ENCODE results near the gene ATAT1. TPM values are rescaled to one million over a fixed set of nuclear protein-coding genes. Genes with fewer than 3 reads are reported as not detected.
A peak's percentile ranks its signal among the peaks of the same experiment; 100 is the strongest.

Gene ATAT1
- total and polyA plus RNA-seq, 9 of the 15 experiments (the other 6 are each of a cell fraction or from before 2014, with no cell fraction given) = 0.65 to 5.8 (median 1.6) TPM

GRCh38 chr6:30603961-30604360, 22.7 kb upstream of the ATAT1 start (continued):
- TF ChIP-seq SLC30A9 (CRISPR knock-in tag; IDR thresholded peaks at IDR 0.05) (no peak), NKRF (IDR thresholded peaks at IDR 0.05; ENCODE audit: borderline replicate concordance) (no peak), SREBF2 (CRISPR knock-in tag; IDR thresholded peaks at IDR 0.05) (no peak), PHF8 (IDR thresholded peaks at IDR 0.05; ENCODE audit: borderline replicate concordance, low read length) (no peak), MED1 (CRISPR knock-in tag; IDR thresholded peaks at IDR 0.05; ENCODE audit: borderline replicate concordance) (no peak)

DNA sequence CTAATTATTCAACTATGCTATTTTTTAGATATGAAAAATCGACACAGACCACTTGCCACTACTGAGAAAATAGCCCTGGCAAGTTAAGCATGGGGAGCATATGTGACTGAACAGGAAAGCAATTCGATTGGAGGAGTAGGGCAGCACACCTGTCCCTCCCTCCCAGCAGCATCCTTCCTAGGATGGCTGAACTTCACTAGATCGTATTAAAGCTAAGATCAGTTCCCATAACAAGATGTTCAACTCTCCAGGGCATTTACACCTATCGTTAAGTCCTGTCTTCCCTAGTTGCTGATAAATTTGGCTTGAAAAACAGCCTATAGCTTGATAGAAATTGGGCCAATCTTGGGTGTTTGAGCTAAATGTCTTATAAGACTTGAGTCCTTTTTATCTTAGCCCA, 16.6 kb upstream of the ATAT1 start:
- WGBS (ENCODE audit: insufficient coverage, low coverage, missing lambda C conversion rate) = 80% methylated on average over 4 of the region's 4 CpGs
- Histone ChIP-seq H2AFZ (ENCODE audit: low read depth, low read length) (no peak overlapping the region), H3K27ac (ENCODE audit: extremely low read depth, low read depth, low read length) (no peak overlapping the region), H3K4me1 (replicated peaks in 1 of 2; ENCODE audit: control insufficient read depth in 2 of 2, insufficient read depth in 2 of 2, low read length in 2 of 2) (peaks cover 0 to 21% of the 10 kb centered on the region in 2 experiments; a peak in 3 of 5 replicates), H3K4me3 (no peak overlapping the region), H3K9ac (ENCODE audit: insufficient read depth in 1 of 2, low read depth in 2 of 2, low read length in 2 of 2) (no peak overlapping the region), H3K36me3 (ENCODE audit: control insufficient read depth, insufficient read depth, low read length) (peaks cover 85% of the 10 kb centered on the region), H3K9me3 (replicated peaks; ENCODE audit: control insufficient read depth, insufficient read depth, low read depth, low read length) (no peaks in the 10 kb centered on the region), H3K79me2 (ENCODE audit: control insufficient read depth, insufficient read depth, low read length) (peaks cover 56% of the 10 kb centered on the region), H4K20me1 (replicated peaks; ENCODE audit: control insufficient read depth, insufficient read depth, low read length) (no peaks in the 10 kb centered on the region), H3K27me3 (ENCODE audit: control insufficient read depth in 2 of 2, insufficient read depth in 2 of 2, low read length in 2 of 2) (no peaks in the 10 kb centered on the region), H3K4me2 (ENCODE audit: insufficient read depth, low read length) (no peak overlapping the region), H3K9me1 (ENCODE audit: control insufficient read depth, insufficient read depth, low read length) (no peaks in the 10 kb centered on the region)
- POLR2A ChIA-PET = interaction anchor here (0.7 to 2.4 kb wide), 6 partner anchors 11 to 69 kb away, joined by 3 to 36 read pairs (median 6); no protein-coding TSS in a partner anchor
- no peak for ATAC-seq
- in situ Hi-C loops (cut with MboI) = no loop called here
- BruUV-seq (replicated peaks) = no TSS peak
- CTCF ChIA-PET (ENCODE audit: low intra/inter-chr PET ratio) = no interaction called here
- intact Hi-C loops (cut with micrococcal nuclease) = no loop called here
- DNase-seq (ENCODE audit: extremely low read depth in 1 of 4, low spot score in 3 of 4) = no peak
- no peak for FAIRE-seq
- TF ChIP-seq, protein P1, sequence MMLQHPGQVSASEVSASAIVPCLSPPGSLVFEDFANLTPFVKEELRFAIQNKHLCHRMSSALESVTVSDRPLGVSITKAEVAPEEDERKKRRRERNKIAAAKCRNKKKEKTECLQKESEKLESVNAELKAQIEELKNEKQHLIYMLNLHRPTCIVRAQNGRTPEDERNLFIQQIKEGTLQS (IDR thresholded peaks at IDR 0.05) = no peak
- TF ChIP-seq, protein P1 (CRISPR knock-in tag; conservative IDR thresholded peaks at IDR 0.05) = no peak
- TF ChIP-seq SUPT5H (IDR thresholded peaks at IDR 0.05) (peak; percentile 58), MXI1 (IDR thresholded peaks at IDR 0.05; ENCODE audit: low read depth, low read length) (no peak), ZNF583 (CRISPR knock-in tag; IDR thresholded peaks at IDR 0.05) (no peak), POLR2A (conservative IDR thresholded peaks at IDR 0.05) (peak; percentile 68), TRIM24 (IDR thresholded peaks at IDR 0.05) (no peak), PHTF2 (CRISPR knock-in tag; IDR thresholded peaks at IDR 0.05) (no peak), CXXC5 (CRISPR knock-in tag; IDR thresholded peaks at IDR 0.05) (no peak), TEAD4 (IDR thresholded peaks at IDR 0.05; ENCODE audit: low read length) (no peak), TEAD4 (CRISPR knock-in tag; IDR thresholded peaks at IDR 0.05; ENCODE audit: borderline replicate concordance) (no peak), ZNF184 (CRISPR knock-in tag; IDR thresholded peaks at IDR 0.05) (no peak), ZNF436 (CRISPR knock-in tag; IDR thresholded peaks at IDR 0.05) (no peak), TCF7 (IDR thresholded peaks at IDR 0.05; ENCODE audit: borderline replicate concordance) (no peak), CBX1 (IDR thresholded peaks at IDR 0.05; ENCODE audit: low read depth) (no peak), MAFK (IDR thresholded peaks at IDR 0.05; ENCODE audit: low read length) (no peak), FOXJ2 (tag; IDR thresholded peaks at IDR 0.05) (no peak), POLR2B (IDR thresholded peaks at IDR 0.05; ENCODE audit: low read depth, partially characterized antibody) (peak; percentile 19), C11orf30 (IDR thresholded peaks at IDR 0.05; ENCODE audit: low read depth) (no peak), NEUROD1 (IDR thresholded peaks at IDR 0.05; ENCODE audit: borderline replicate concordance, low read depth, low read length, partially characterized antibody) (no peak)

All from K562 (cell line).